Activated CD4-positive, alpha-beta T cell treated with anti-CD3 and anti-CD28 coated beads, Interleukin-2, amount 10 ng/mL, durations not matched to agents 24 days and 14 days (primary cell): ENCODE data around the gene CLEC10A. TPM values are rescaled to one million over a fixed set of nuclear protein-coding genes. Genes with fewer than 3 reads are reported as not detected.
"Not testable (repeated sequence)": the region's sequence is repeated elsewhere in the genome, so short reads cannot be mapped to it uniquely, and the experiment has no call there.

Source experiments
- DNase-seq: peaks from one replicate; pipeline ENCODE4 v3.0.0; 2022
- H3K27ac Mint-ChIP-seq: one replicate; pipeline ENCODE4 v1.8.0; 2022; ENCODE audit warnings: mild to moderate bottlenecking, mixed read lengths
- H3K27me3 Mint-ChIP-seq: one replicate; pipeline ENCODE4 v1.8.0; 2022; ENCODE audit warnings: mixed read lengths
- H3K36me3 Mint-ChIP-seq: one replicate; pipeline ENCODE4 v1.8.0; 2022; ENCODE audit warnings: low read depth, mild to moderate bottlenecking, mixed read lengths
- H3K4me1 Mint-ChIP-seq: one replicate; pipeline ENCODE4 v1.8.0; 2021; ENCODE audit warnings: mixed read lengths
- H3K4me3 Mint-ChIP-seq: one replicate; pipeline ENCODE4 v1.8.0; 2022; ENCODE audit warnings: mild to moderate bottlenecking, moderate library complexity, mixed read lengths
- H3K9me3 Mint-ChIP-seq: one replicate; pipeline ENCODE4 v1.8.0; 2021; ENCODE audit warnings: mixed read lengths
- intact Hi-C: fragments of 100-400 bp; cut with micrococcal nuclease; formaldehyde crosslinking; loops from one replicate; pipeline ENCODE4 v1.15.1; 2023
- total RNA-seq: library from RNA; stranded (reverse); gene quantifications from 2 replicates; pipeline ENCODE4 v1.2.3, GENCODE V29; 2022

CLEC10A gene
- not detected in 2 replicates for total RNA-seq

DNA sequence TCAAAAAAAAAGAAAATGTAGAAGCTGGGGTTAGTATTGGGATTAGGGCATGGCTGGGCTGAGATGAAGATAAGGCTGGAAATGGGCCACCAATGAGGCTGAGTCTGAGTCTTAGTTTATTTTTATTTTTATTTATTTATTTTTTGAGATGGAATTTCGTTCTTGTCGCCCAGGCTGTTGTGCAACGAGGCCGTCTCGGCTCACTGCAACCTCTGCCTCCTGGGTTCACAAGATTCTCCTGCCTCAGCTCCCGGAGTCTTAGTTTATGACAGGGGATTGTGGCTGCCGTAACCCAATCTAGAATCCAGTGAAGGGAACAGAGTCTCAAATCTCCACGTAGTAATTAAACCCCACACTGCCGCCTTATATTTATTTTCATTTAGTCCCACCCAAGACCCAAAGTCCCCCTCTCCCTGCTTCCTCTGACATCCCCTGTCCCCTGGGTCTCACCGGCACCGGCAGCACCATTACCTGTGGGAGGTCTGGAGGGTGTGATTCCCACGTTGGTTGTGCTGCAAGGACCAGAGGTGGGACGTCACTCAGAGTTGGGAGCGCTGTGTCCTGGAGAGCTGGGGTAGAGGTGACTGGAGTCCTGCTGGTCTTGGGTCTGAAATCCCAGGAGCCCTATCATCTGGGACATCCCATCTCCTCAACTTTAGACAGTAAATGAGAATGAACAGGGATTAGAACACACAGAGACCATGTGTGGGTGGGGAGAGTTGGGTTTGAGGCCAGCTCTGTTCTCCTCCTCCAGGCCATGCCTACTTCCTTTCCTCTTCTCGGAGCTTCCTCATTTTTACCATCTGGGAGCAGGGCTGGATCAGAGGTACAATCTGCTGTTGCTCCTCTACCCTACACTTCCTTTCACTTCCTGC, at the start of gene CLEC10A:
Gene CLEC10A (minus strand): TSS at position 671 of the 875 bp plus-strand sequence. CDS start 1,439 bp downstream, outside the sequence.
- H3K4me3 Mint-ChIP-seq, result no peak within 1 kb of the TSS
- no peaks in the 10 kb centered on the region for H3K36me3 Mint-ChIP-seq
- peaks cover 20% of the 10 kb centered on the region for H3K4me1 Mint-ChIP-seq
- no peak within 1 kb of the TSS for H3K27ac Mint-ChIP-seq
- intact Hi-C loops, result no loop called here
- no peaks in the 10 kb centered on the region for H3K9me3 Mint-ChIP-seq
- no peak for DNase-seq
- peaks cover 18% of the 10 kb centered on the region for H3K27me3 Mint-ChIP-seq

- peaks cover 16% of the 10 kb centered on the region for H3K4me1 Mint-ChIP-seq
- intact Hi-C loops, result no loop called here
These were observed 49.3 kb upstream of the CLEC10A start for GRCh38 chr17:7129311-7129710.

GRCh38 chr17:7128160-7128559, 48.1 kb upstream of the CLEC10A start:
- Mint-ChIP-seq H3K36me3 (no peaks in the 10 kb centered on the region), H3K9me3 (no peaks in the 10 kb centered on the region), H3K27me3 (peaks cover 5% of the 10 kb centered on the region), H3K4me3 (no peak overlapping the region), H3K4me1 (peaks cover 11% of the 10 kb centered on the region), H3K27ac (no peak overlapping the region)
- no peak for DNase-seq
- intact Hi-C loops, result no loop called here

More at GRCh38 chr17:7129311-7129710, 49.3 kb upstream of the CLEC10A start:
- H3K36me3 Mint-ChIP-seq, result no peaks in the 10 kb centered on the region
- H3K27me3 Mint-ChIP-seq, result no peaks in the 10 kb centered on the region
- no peak for DNase-seq
- no peaks in the 10 kb centered on the region for H3K9me3 Mint-ChIP-seq
- H3K27ac Mint-ChIP-seq, result no peak overlapping the region
- no peak overlapping the region for H3K4me3 Mint-ChIP-seq

- H3K4me3 Mint-ChIP-seq, H3K9me3 Mint-ChIP-seq, intact Hi-C loops, H3K27ac Mint-ChIP-seq, DNase-seq, H3K36me3 Mint-ChIP-seq, H3K4me1 Mint-ChIP-seq, H3K27me3 Mint-ChIP-seq: not testable (repeated sequence)
These were observed 47.5 kb upstream of the CLEC10A start for GRCh38 chr17:7127501-7127900.

DNA sequence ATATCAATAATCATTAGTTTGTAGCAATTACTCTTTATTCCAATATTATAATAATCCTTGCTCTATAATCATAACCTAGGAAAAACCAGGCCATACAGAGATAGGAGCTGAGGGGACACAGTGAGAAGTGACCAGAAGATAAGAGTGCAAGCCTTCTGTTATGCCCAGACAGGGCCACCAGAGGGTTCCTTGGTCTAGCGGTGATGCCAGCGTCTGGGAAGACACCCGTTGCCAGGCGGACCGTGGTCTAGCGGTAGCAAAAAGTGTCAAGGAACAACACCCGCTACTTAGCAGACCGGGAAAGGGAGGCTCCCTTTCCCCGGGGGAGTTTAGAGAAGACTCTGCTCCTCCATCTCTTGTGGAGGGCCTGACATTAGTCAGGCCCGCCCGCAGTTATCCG, 46.3 kb upstream of the CLEC10A start:
- H3K27ac Mint-ChIP-seq, H3K27me3 Mint-ChIP-seq: not testable (repeated sequence)

DNA sequence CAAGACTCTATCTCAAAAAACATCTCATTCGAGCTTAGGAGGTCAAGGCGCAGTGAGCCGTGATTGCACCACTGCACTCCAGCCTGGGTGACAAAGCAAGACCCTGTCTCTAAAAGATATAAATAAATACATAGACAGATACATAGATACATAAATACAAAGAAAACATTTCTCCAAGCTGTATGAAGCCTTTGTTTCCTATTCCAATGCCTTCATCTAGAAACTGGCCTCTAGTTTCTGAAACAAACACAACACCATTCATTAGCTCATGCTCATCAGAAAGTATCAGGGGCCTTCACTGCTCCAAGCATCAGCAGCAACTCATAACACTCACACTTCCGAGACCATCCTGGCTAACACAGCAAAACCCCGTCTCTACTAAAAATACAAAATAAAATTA, 44.9 kb upstream of the CLEC10A start:
- peaks cover 16% of the 10 kb centered on the region for H3K27me3 Mint-ChIP-seq

More for the DNA sequence above, 46.3 kb upstream of the CLEC10A start:
- H3K9me3 Mint-ChIP-seq, H3K4me3 Mint-ChIP-seq, H3K36me3 Mint-ChIP-seq, H3K4me1 Mint-ChIP-seq, intact Hi-C loops, DNase-seq: not testable (repeated sequence)

DNA sequence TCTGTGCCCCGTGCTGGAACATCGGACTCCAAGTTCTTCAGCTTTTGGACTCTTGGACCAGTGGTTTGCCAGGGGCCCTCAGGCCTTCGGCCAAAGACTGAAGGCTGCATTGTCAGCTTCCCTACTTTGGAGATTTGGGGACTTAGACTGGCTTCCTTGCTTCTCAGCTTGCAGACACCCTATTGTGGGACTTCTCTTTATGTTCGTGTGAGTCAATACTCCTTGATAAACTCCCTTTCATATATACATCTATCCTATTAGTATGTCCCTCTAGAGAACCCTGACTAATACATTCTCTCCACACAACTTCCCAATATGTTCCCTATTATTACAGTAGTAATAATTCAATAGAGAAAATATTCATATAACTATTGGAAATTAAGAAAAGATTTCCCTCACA, 43.8 kb upstream of the CLEC10A start:
- DNase-seq, result no peak
- no peaks in the 10 kb centered on the region for H3K36me3 Mint-ChIP-seq
- H3K4me1 Mint-ChIP-seq, result peaks cover 4% of the 10 kb centered on the region
- no peaks in the 10 kb centered on the region for H3K9me3 Mint-ChIP-seq
- peaks cover 21% of the 10 kb centered on the region for H3K27me3 Mint-ChIP-seq
- intact Hi-C loops, result no loop called here
- no peak overlapping the region for H3K27ac Mint-ChIP-seq
- no peak overlapping the region for H3K4me3 Mint-ChIP-seq

More for the DNA sequence above, 44.9 kb upstream of the CLEC10A start:
- intact Hi-C loops, result no loop called here
- Mint-ChIP-seq H3K36me3 (no peaks in the 10 kb centered on the region), H3K27ac (no peak overlapping the region), H3K4me1 (peaks cover 4% of the 10 kb centered on the region), H3K4me3 (no peak overlapping the region), H3K9me3 (no peaks in the 10 kb centered on the region)
- DNase-seq, result no peak

DNA sequence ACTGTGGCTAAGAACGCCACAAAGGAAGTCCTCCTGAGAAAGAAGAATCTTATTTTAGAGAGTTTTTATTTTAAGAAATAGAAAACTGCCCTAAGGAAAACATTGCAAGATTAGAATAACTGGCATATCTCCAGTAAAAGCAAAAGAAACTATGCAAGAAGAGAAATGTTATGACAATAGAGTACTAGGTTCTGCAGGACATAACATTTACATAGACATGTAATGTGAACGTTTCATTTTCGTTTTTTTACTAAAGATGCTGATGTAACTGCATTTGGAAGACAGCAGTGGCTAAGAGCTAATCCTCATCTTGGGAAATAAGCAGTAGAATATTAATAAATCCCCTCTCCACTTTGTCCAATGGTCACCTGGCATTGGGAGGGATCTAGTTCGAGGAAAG, 42.3 kb upstream of the CLEC10A start:
- no peak for DNase-seq
- H3K27ac Mint-ChIP-seq, result no peak overlapping the region
- intact Hi-C loops, result no loop called here
- no peaks in the 10 kb centered on the region for H3K9me3 Mint-ChIP-seq
- no peaks in the 10 kb centered on the region for H3K36me3 Mint-ChIP-seq
- H3K4me1 Mint-ChIP-seq, result peaks cover 4% of the 10 kb centered on the region
- H3K4me3 Mint-ChIP-seq, result no peak overlapping the region
- peaks cover 22% of the 10 kb centered on the region for H3K27me3 Mint-ChIP-seq

DNA sequence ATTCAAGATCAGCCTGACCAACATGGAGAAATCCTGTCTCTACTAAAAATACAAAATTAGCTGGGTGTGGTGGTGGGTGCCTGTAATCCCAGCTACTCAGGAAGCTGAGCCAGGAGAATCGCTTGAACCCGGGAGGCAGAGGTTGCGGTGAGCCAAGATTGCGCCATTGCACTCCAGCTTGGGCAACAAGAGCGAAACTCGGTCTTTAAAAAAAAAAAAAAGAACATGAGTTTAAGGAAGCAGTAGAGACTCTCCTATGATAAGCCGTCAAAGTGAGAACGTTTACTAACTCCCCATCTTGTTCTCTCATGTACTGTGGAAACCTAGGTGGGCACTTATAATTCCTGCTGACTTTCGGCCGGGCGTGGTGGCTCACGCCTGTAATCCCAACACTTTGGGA, 40.6 kb upstream of the CLEC10A start:
- H3K36me3 Mint-ChIP-seq, H3K27ac Mint-ChIP-seq, H3K4me1 Mint-ChIP-seq, DNase-seq, H3K9me3 Mint-ChIP-seq, intact Hi-C loops, H3K4me3 Mint-ChIP-seq: not testable (repeated sequence)
- peaks cover 26% of the 10 kb centered on the region for H3K27me3 Mint-ChIP-seq

DNA sequence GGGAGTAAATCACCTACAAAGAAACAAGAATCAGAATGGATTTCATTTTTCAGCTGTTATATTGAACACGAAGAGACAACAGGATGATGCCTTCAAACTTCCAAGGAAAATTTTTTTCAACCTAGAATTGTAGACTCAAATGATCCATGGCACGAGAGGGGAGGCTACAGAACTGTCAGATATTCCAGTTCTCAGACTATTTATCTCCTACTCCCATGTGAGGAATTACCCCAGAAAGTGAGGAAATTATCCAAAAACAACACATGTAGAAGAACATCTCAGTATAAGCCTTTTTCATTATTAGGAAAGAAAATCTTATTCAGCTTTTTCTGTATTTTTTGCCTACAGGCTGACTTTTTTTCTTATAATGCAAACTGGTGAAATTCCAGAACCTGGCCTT, 40.1 kb upstream of the CLEC10A start:
- Mint-ChIP-seq H3K36me3 (no peaks in the 10 kb centered on the region), H3K27me3 (peaks cover 26% of the 10 kb centered on the region), H3K9me3 (no peaks in the 10 kb centered on the region), H3K4me1 (peaks cover 4% of the 10 kb centered on the region), H3K27ac (no peak overlapping the region), H3K4me3 (no peak overlapping the region)
- no peak for DNase-seq
- intact Hi-C loops, result no loop called here

GRCh38 chr17:7119314-7119713, 39.3 kb upstream of the CLEC10A start:
- peaks cover 26% of the 10 kb centered on the region for H3K27me3 Mint-ChIP-seq
- no peak overlapping the region for H3K27ac Mint-ChIP-seq
- no peak for DNase-seq
- intact Hi-C loops, result no loop called here
- H3K4me3 Mint-ChIP-seq, result no peak overlapping the region
- peaks cover 4% of the 10 kb centered on the region for H3K4me1 Mint-ChIP-seq
- no peaks in the 10 kb centered on the region for H3K36me3 Mint-ChIP-seq
- no peaks in the 10 kb centered on the region for H3K9me3 Mint-ChIP-seq

- DNase-seq, result no peak
- Mint-ChIP-seq H3K27me3 (peaks cover 11% of the 10 kb centered on the region), H3K27ac (no peak overlapping the region), H3K4me3 (no peak overlapping the region), H3K9me3 (no peaks in the 10 kb centered on the region), H3K36me3 (no peaks in the 10 kb centered on the region), H3K4me1 (peaks cover 2% of the 10 kb centered on the region)
- intact Hi-C loops, result no loop called here
These were observed 35.0 kb upstream of the CLEC10A start for GRCh38 chr17:7114875-7115614.

- H3K9me3 Mint-ChIP-seq, result no peaks in the 10 kb centered on the region
- peaks cover 5% of the 10 kb centered on the region for H3K27me3 Mint-ChIP-seq
- no peak within 1 kb of the TSS for H3K27ac Mint-ChIP-seq
- intact Hi-C loops, result no loop called here
- H3K4me3 Mint-ChIP-seq, result no peak within 1 kb of the TSS
- no peak for DNase-seq
- H3K4me1 Mint-ChIP-seq, result peaks cover 9% of the 10 kb centered on the region
- H3K36me3 Mint-ChIP-seq, result no peaks in the 10 kb centered on the region
These were observed 34.3 kb upstream of the CLEC10A start, which contains the start of gene ASGR2 for GRCh38 chr17:7114241-7114874. Gene ASGR2, minus strand, starts transcription at chr17:7114822. Its CDS starts 582 bp downstream, at chr17:7114240.
